GM21619 (cell line): ENCODE measurements around the gene HOXD9.

Source experiments
- ATAC-seq: cut with Tn5 transposase; IDR thresholded peaks from one replicate; pipeline ENCODE4 v1.9.1; 2021; ENCODE audit not compliant: unreplicated experiment

HOXD9 gene

DNA sequence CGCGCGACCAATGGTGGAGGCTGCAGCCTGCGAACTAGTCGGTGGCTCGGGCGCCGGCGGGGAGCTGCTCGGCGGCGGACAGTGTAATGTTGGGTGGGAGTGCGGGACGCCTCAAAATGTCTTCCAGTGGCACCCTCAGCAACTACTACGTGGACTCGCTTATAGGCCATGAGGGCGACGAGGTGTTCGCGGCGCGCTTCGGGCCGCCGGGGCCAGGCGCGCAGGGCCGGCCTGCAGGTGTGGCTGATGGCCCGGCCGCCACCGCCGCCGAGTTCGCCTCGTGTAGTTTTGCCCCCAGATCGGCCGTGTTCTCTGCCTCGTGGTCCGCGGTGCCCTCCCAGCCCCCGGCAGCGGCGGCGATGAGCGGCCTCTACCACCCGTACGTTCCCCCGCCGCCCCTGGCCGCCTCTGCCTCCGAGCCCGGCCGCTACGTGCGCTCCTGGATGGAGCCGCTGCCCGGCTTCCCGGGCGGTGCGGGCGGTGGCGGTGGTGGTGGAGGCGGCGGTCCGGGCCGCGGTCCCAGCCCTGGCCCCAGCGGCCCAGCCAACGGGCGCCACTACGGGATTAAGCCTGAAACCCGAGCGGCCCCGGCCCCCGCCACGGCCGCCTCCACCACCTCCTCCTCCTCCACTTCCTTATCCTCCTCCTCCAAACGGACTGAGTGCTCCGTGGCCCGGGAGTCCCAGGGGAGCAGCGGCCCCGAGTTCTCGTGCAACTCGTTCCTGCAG, at the start of gene HOXD9:
TSS of gene HOXD9 (plus strand) at position 37 of the 728 bp plus-strand sequence. CDS start at position 87, 50 bp downstream.
- no peak for ATAC-seq

DNA sequence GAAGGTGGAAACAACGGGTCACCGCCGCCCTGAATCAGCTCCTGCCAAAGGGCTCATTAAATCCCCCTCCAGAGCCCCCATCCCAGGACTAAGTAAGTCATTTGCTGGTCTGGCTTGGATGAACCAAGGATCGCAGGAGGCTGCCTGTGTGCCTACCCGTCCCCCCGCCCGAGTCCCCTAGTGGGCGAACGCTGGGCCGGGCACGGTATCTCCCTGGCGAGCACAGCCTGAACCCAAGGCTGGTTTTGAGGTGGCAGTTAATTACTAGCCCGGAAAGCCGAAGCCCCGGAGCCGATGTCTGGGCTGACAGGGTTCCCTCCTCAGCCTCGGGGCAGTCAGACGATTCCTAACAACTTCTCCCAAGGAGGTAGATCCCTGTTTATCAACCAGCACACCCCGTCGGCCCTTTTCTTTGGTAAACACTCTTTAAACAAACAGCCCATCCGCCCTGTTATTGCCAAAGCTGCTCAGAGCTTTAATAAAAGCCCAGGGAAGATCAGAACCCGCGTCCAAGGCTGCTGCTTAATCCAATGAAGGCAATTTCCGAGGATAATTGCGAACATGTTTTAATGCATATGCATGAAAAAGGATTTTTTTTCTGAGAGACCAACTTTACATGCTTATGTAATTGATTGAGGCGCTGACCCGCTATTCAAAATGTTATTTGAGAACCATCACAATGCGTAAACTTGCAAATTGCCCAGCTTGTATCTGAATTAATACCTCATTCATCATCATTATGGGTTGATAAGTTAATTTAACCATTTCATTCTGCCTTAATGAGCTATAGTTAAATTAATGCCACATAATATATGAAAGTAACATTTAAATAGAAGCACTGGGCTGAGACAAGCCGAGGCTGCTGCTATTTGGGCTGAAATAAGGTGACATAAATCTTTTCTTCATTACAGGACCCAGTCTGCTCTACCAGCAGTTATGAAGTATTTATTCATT, 49.3 kb upstream of the HOXD9 start:
- no peak for ATAC-seq

DNA sequence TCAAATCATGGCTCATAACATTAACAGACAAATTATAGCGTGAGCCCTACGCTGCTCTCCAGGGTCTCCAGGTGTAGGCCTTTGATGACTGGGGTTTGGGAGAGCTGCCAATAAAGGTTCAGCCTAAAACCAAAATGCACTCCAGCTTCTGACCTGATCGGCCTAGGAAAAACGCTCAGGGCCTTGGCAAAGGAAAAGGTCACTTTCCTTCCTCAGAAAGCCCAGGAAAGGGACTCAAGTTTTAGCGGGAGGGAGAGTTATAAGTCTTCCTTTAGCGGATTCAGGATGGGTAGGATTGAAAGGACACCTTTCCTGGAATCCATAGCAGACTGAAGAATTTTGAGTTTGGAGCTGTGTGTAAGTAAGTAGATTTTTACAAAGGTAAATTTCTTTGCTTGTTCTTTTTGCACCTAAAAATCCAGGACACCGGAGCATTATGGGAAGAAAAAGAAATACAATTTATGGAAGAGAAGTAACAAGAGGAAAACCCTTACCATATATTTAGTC, 47.5 kb upstream of the HOXD9 start:
- no peak for ATAC-seq

DNA sequence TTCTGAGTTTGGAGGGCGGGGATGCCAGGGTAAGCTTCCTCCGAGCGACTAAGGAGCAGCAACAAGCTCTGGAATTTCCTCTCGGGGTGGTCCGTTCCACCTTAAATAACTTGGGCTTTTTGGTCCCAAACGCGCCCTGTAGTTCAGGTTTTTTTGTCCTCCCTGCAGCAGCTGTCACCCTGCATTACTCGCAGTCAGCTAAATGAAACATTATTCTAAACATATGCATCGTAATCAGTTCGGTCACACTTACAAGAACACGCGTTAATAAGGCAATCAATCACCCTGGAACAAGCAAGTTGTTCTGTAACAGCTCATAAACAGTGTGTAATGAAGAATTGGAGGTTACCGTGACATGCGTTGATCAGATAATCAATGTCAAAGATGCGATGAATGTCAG, 47.0 kb upstream of the HOXD9 start:
- ATAC-seq: no peak

DNA sequence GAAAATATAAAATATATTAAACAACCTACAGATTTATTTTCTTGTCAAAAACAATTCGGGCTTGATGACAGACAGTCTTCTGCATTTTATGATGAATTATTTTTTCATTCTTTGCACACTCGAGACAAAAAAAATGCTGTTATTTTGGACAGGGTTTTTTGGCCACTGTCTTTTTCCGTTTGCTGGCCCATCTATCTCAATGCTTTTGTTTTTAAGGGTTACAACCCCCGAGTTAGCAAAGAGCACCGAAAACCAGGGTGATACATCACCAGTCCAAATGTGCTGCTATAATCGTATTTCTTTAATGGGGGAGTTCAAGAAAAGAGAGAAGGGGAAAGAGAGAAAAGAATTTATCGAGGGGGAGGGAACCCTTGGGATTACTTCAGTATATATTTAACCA, 46.5 kb upstream of the HOXD9 start:
- ATAC-seq: no peak

DNA sequence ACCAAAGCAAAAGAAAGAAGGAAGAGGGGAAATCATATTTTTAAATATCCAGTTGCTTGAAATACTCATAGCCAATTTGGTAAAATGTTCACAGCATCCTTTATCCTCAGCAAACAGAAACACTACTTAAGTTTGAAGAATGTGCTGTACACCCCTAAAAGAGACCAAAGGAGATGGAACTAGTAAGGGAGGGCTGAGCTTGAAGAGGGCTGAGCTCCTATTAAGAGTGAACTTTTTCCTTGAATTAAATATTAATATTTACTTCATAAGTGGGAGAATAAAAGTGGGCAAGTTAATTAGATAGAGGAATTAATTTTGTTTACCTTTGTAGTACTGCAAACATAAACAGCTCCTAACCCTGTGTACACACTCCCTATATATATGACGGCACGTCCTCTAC, 45.7 kb upstream of the HOXD9 start:
- no peak for ATAC-seq

DNA sequence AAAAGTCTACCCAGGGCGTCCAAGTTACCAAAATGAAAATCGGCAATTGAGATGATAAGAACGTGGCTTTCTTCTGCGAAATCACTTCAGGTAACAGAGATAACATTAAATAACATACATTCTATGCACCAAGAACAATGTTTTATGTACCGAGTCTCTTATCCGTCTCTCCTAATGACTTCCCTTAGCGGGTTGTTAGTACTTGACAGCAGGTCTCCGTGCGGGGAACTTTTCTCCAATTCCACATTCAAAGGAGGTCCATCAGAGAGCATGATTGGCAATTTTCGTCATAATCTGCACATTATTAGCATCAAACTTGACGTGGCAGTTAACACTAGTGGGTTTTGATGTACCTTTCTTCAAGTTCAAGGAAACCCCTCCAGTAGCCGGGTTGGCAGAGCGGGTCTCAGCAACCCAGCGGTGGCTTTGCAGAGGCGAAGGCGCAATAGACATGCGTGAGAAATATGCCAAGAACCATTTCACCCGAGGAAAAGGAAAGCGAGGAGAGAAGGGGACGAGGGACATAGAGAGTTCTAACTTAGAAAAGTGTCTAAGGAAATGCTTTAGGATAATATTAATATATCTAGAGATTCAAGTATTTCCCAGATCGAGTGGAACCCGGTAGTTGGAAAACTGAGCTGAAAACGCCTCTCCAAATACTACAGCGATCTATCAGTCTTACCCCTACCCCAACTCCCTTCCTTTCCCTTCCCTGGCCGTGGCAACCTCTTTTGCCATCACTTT, 43.8 kb upstream of the HOXD9 start:
- no peak for ATAC-seq

DNA sequence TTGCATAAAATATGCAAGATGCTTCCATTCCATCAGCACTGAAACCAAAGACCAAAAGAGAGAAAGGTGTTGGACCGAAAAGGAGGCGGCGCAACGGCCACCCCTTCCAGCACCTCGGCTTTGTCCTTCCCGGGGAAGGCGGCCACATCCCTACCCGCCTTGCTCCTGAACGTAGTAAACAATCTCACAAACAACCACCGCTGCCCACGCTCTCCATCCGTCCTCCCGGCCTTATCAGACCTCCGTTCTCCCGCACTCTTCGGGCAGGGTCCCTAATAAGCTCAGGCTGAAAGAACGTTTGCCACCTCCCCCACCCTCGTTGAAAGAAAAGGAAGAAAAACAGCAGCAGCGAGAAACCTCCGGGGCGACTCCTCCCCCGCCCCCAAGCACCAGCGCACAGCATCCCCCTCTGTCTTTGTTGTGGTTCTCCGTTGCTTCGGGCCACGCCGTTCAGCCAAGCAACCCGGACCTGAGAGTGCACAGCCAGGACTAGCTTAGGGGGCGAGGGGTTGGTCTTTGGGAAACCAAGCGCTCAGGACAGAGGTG, 43.2 kb upstream of the HOXD9 start:
- no peak for ATAC-seq

DNA sequence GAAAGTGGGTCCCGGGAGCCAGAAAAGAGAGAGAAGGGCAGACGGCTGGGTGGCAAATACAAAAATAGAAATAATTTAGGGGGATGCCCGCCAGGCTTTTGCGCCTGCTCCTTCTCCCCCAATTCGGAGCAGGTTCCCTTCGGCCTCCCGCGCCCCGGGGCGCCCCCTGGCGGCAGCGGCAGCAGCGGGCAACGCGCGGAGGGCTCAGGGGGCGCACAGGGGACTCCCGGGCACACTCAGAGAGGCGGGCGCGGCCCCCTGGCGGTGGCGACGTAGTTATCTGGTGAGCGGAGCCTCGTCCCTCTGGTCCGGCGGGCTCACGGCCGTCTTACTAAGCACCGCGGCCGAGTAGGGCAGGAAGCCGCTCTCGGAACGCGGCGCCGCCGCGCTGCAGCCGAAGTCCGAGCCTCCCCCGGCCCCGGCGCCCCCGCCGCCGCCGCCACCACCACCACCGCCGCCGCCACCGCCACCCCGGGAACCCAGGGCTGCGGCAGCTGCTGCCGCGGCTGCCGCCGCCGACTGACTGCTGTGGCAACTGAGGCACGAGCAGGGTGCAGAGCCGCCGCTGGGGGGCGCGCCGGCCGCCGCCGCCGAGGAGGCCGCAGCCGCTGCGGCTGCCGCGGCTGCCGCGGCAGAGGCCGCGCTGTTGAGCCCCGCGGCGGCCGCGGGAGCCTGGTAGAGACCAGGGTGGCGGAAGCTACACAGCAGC, 42.5 kb upstream of the HOXD9 start:
- no peak for ATAC-seq

DNA sequence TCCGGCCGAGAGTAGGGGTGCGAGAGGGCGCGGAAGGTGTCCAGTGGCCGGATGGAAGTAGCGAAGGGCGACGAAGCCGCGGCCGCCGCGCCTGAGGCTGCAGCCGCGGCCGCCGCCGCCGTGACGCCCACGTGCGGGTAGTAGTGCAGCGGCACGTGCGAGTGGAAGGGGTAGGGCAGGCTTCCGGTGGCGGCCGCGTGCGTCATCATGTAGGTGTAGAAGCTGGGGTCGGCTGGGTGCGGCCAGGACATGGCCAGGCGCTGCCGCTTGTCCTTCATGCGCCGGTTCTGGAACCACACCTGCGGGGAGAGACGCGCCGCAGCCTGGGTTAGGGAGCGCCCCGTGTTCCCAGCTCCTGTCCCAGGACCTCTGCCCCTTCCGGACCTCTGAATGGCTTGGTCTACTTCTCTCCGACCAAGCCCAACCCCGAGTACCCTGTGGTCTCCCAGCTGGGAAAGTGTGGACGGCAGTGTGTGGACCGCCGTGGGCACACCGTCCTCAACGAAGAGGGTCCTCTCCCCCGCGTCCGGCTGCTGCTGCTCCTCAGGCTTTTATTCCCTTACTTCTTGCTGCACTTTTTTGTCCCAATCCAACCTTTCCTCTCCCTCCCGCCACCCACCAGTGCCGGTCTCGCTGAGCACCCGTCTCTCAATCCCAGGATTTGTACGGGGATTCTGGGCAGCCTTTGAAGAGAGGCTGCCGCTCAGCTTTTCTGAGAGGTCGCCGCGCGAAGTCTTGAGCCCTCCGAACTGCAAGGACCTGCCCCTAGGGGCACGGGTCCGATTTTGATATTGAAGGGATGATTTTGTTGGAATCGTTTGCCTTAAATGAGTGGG, 41.8 kb upstream of the HOXD9 start:
- no peak for ATAC-seq

DNA sequence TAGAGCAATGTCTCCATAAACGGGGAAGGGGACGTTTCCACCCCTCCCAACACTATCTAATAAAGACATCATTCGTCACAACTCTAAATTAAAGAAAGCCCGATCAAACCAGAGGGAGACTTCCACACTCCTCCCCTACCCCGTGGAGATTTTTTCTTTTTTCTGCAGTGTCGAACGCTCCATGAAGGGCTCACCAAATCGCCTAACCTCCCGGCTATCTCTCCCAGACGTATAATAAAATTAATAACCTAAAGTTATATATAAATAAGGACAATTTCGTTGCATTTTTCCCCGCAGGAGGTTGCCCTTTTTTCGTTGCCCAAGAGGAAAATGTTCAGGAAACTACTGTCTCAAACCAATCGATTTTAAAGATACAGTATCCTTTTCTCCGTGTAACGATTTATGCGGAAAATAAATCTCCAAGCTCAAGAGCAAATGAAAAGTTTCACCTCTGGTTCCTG, 41.1 kb upstream of the HOXD9 start:
- ATAC-seq: no peak

DNA sequence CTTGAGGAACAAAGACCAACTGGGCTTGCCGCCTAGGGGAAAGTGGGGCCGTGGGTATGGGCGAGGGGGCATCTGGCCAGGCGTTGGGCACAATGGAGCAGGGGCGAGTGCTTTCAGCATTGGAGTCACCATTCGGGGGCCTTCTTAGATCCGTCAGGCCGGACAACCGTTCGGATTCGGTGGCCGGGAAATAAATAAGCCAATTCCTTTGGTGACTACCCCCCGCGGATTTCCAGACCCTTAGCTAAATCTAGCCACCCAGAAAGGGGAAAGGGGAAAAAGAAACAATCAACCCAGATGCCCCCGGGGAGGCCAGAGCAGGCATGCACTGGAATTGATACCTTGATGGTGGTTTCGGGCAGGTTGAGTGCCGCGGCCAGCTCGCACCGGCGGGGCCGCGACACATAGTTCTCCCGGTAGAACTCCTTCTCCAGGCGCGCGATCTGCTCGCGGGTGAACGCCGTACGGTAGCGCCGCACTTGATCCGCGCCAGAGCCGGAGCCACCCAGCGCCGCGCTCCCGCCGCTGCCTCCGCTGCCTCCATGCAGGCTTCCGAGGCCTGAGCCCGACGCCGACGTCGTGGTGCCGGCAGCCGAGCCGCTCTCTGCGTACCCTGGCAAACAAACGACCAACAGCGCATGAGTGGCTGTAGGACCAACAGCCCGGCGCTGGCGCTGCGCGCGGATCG, 40.5 kb upstream of the HOXD9 start:
- ATAC-seq: no peak

DNA sequence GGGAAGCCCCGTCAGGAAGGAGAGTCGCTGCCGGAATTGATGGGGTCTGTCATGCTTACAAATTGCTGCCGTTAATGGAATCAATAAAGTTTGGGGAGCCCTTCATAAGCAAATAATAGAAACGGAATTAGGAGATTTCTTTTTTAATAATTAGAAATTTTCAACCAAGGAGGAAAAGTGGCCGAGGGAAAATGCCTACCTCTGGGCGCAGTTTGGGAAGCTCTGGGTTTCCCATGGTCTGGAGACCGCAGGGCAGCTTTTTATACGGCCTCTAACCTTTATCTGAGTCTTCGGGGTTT, 40.0 kb upstream of the HOXD9 start:
- no peak for ATAC-seq

DNA sequence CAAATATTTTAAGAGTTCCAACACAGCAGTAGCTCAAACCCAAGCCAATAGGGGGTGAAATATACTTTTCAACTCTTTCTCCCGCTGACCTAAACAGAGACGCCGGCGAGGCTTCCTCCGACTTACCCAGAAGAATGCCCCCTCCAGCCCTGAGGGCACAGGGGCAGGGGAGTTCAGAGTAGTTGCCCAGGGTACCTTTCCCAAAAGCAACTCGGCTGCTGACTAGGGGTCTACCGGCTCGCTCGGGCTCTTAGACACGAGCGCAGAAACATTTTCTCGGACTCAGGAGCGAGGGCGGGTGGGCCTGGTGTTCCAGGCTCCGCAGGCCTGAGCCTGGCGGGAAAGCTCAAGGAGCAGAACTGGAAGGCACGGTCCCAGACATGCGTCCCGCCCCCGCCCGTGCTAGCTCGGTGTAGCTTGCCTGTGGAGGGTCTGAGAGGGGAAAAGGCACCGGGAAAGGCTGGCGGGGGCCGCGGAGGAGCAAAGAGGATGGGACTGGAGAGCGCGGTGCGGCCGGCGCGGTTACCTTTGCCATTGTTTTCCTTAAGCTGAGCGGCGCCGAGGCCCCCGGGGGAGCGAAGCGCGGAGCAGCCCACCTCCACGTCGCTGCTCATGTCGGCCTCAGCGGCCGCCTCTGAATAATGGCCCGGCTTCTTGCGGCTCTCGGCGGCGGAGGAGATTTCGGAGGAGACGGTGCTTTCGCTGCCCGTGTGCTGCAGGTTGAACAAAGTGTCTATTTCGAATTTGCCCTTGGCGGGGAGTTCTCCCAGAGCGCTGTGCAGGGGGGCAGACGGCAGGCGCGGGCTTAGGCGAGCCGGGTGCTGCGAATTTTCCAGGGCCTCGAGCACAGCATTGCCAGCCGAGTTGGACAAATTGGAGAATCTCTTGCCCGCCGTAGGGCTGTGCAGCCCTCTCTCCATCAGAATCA, 39.4 kb upstream of the HOXD9 start:
- ATAC-seq: no peak

DNA sequence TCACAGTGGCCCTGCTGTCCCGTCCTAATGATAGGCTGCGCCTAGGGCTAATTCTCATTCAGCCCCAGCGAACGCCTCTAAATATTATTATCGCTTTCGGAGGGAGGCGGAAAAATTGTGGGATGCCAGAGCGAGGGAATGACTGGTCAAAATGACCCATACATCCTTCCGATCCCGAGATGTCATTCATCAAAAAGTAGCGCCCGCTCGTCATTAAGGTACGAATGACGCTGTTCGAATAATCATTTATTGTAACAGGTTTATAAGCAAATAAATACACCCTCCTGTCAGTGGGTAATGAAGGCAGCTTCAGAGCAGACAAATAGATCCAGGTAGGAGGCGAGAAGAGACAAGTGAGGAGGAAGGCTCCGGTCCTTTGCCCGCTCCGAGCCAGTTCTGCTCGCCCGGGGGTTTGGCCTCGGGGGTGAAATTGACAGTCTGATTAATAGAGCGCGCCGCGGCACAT, 38.7 kb upstream of the HOXD9 start, which contains the start of gene EVX2:
TSS of gene EVX2 (minus strand) at position 167 of the 466 bp plus-strand sequence. CDS start 186 bp downstream, outside the sequence.
- no peak for ATAC-seq

DNA sequence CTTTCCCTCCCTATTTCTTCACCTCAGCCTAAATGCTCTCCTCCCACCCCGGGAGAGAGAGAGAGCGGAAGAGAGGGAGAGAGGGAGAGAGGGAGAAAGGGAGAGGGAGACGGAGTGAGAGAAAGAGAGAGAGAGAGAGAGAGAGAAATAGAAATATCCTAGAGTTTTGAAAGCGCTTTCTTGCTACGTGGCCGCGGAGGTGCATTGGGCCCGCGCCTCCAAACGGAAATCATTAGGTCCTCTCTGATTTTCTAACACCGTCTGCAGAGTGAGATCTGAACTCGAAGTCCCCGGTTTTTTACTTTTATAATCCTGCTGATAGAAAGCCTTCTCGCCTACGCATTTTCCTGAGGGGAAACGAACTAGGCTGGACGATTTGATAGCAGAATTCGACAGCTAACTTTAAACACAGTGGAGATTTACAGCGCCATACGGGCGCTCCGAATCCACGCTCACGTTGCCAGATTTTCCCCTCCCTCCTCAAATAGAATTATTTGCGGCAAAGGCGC, 37.9 kb upstream of the HOXD9 start:
- ATAC-seq: no peak

DNA sequence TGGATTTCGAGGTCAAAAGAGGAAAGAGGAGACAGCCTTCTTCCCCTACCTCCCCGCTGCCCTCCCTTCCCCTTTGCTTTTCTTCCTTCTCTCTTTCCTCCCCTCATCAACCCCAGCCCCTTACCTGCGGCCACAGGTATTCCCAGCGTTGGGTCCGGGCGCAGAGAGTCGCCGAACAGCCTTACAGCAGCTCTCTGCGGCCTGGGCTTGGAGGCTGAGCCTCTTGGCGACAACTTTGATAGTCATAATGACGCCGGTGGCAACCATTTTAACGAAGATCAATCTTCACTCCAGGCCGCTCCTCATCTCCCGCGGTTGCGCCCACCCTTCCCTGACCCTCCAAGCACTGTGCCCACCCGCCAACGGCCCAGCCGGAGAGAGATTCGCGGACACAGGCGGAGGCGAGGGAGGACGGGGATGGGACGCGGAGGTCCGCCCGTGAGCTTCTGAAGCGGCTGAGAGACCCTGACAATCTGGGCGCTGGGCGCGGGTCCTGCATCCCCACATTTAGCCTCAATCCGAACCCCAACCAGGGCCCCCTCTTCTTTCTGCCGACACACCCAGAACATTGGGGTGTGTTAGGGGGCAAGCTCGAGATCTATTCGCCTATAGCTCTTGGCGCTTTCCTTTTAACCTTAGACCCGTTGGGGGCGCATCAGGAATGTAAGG, 37.3 kb upstream of the HOXD9 start:
- no peak for ATAC-seq
